ENCODE data around the gene MMP15.

DNA sequence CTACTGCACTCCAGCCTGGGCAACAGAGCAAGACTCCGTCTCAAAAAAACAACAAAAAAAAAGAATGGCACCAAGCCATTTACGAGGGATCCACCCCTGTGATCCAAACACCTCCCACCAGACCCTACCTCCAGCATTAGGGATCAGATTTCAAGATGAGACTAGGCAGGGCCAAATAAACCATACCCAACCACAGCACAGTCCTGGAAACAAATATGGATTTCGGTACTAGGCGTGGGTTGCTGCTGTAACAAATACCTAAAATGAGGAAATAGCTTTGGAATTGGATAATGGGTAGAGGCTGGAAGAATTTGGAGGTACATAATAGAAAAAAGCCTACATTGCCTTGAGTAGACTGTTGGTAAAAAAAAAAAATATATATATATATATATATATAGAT, 49.1 kb downstream of the MMP15 start:
- TF ChIP-seq POLR2A (IDR thresholded peaks at IDR 0.05) (no peak), CTCF (IDR thresholded peaks at IDR 0.05) (no peak), EP300 (IDR thresholded peaks at IDR 0.05) (no peak)
